ENCODE results near the gene CCNI2. TPM values are rescaled to one million over a fixed set of nuclear protein-coding genes. Genes with fewer than 3 reads are reported as not detected.

Gene CCNI2
- polyA plus RNA-seq, 1 experiment = not detected

DNA sequence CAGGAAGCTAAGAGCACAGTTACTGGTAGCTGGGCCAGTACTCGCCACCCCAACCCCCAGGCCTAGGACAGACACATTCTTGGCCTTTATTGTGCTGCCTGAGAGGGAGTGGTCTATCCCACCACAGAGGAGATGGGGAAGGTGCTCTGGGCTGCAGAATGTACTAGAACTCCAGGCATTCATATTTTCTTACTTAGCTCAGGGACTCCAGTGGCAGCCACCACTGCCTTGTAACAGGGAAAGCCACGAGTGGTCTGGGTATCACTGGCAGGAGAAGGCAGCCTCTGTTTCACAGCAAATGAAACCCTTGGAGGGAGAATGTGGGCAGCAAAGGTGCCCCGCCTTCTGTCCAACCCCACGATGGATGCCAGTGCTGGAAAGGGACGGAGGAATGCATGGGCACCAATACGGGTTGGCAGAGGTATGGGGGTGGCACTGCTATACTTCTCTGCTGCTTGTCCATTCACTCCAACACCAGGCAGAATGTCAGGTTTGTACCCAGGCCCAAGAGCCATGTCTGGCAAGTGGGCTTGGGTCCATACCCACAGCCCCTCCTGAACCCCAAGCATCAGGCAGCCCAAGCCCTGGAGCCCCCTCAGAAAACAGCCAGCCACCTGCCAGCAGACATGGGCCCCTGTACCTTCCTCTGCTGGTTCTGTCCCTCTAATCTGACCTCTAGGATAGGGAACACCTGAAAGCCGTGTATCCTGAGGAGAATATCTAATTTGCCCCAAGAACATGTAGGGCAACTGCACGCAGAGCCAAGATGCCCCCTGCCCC lies 25.3 kb downstream of the CCNI2 start:
- TF ChIP-seq, protein P1, sequence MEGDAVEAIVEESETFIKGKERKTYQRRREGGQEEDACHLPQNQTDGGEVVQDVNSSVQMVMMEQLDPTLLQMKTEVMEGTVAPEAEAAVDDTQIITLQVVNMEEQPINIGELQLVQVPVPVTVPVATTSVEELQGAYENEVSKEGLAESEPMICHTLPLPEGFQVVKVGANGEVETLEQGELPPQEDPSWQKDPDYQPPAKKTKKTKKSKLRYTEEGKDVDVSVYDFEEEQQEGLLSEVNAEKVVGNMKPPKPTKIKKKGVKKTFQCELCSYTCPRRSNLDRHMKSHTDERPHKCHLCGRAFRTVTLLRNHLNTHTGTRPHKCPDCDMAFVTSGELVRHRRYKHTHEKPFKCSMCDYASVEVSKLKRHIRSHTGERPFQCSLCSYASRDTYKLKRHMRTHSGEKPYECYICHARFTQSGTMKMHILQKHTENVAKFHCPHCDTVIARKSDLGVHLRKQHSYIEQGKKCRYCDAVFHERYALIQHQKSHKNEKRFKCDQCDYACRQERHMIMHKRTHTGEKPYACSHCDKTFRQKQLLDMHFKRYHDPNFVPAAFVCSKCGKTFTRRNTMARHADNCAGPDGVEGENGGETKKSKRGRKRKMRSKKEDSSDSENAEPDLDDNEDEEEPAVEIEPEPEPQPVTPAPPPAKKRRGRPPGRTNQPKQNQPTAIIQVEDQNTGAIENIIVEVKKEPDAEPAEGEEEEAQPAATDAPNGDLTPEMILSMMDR (IDR thresholded peaks at IDR 0.05; ENCODE audit: low read depth, low read length) = no peak

DNA sequence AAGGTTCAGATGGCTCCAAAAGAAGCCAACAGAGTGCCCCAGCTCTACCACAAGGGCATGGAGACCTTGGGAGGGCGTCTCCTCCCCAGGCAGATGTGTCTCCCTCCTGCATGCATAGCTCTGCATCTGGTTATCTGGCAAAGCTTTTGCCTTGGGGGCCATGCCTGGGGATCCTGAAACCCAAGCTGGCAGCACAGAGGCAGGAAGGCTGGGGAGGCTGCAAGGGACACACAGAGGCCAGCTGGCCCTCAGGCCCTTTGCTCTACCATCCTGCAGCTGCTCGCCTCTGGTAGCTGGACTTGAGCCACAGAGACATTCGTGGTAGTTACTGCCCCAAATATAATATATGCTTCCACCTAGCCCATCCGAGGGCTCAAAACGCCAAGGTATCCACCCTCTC lies 25.9 kb downstream of the CCNI2 start:
- no peaks in the 10 kb centered on the region for H3K9me3 ChIP-seq (ENCODE audit: control insufficient read depth, insufficient read depth, low read length)
- ChIA-PET POLR2A (no interaction called here), CTCF (interaction anchor here (1.3 kb wide), 1 partner anchor 47 kb away, joined by 3 read pairs; no protein-coding TSS in a partner anchor)
- TF ChIP-seq, protein P1 (IDR thresholded peaks at IDR 0.05; ENCODE audit: low read depth, low read length) = no peak
- H3K27me3 ChIP-seq (ENCODE audit: control insufficient read depth, insufficient read depth, low read length) = no peaks in the 10 kb centered on the region
- no peak for DNase-seq (ENCODE audit: low read depth, low spot score)
- no peak overlapping the region for H3K27ac ChIP-seq (ENCODE audit: low read depth, low read length)
- no peak overlapping the region for H3K4me3 ChIP-seq (ENCODE audit: low read depth, low read length)

More for the DNA sequence above, 25.3 kb downstream of the CCNI2 start:
- no peaks in the 10 kb centered on the region for H3K27me3 ChIP-seq (ENCODE audit: control insufficient read depth, insufficient read depth, low read length)
- ChIA-PET POLR2A (no interaction called here), CTCF (interaction anchor here (1.3 to 1.6 kb wide), 2 partner anchors 47 to 48 kb away, joined by 3 to 5 read pairs; no protein-coding TSS in a partner anchor)
- no peak overlapping the region for H3K4me3 ChIP-seq (ENCODE audit: low read depth, low read length)
- H3K27ac ChIP-seq (ENCODE audit: low read depth, low read length) = no peak overlapping the region
- no peak for DNase-seq (ENCODE audit: low read depth, low spot score)
- H3K9me3 ChIP-seq (ENCODE audit: control insufficient read depth, insufficient read depth, low read length) = no peaks in the 10 kb centered on the region

DNA sequence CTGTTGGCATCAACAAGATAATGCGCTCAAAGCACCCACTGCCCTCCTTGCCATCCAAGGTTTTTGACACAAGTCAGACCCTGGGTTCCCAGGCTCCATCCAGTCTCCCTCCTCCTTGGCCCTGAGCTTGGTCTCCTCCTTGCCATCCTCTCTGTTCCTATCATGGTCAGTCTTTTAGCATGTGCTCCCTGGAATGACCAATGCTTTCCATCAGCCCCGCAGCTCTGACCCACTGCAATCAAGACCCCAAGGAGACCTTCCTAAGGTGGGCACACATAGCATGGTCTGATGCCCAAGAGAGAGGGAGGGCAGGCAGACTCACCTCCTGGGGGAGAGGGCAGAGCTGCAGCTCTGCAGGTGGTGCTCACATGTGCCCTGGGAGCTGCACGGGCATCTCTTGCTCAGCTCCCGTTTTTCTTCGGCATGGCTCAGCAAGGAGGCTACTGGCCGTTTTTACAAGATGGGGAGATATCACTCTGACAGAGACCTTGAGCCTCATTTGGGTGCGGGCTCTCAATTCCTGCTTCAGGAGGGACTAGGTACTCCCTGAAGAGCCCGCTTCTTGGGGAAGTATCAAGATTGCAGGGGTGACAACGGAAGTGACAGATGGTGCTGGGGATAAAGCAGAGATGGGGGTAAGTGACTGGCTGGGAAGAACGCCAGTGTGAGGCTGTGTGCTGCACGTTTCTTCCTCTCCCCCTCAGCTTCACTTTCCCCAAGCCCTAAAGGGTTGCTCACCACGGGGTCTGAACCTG lies 26.6 kb downstream of the CCNI2 start:
- ChIA-PET POLR2A (no interaction called here), CTCF (interaction anchor here (1.3 kb wide), 1 partner anchor 46 kb away, joined by 3 read pairs; no protein-coding TSS in a partner anchor)
- no peaks in the 10 kb centered on the region for H3K9me3 ChIP-seq (ENCODE audit: control insufficient read depth, insufficient read depth, low read length)
- no peaks in the 10 kb centered on the region for H3K27me3 ChIP-seq (ENCODE audit: control insufficient read depth, insufficient read depth, low read length)
- H3K4me3 ChIP-seq (ENCODE audit: low read depth, low read length) = no peak overlapping the region
- TF ChIP-seq, protein P1 (IDR thresholded peaks at IDR 0.05; ENCODE audit: low read depth, low read length) = no peak
- DNase-seq (ENCODE audit: low read depth, low spot score) = no peak
- H3K27ac ChIP-seq (ENCODE audit: low read depth, low read length) = no peak overlapping the region

DNA sequence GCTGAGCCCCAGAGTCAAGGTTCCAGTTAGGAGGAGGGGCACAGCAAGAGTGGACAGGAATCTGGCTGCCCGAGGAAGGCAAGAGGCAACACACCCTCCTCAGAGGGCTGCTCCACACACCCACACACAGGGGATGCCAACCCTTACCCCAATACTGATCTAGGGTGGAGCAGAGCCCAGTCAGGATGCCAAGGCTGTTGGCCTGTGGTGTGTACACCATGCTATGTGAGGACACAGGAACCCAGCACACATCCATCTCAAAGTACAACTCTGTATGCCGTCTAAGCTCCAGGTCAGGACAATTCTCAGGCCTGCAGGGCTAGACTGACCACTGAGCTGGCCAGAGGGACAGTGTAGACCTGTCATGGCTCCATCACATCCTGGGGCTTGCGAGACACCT lies 27.2 kb downstream of the CCNI2 start:
- DNase-seq (ENCODE audit: low read depth, low spot score) = no peak
- Histone ChIP-seq H3K9me3 (ENCODE audit: control insufficient read depth, insufficient read depth, low read length) (no peaks in the 10 kb centered on the region), H3K27ac (ENCODE audit: low read depth, low read length) (no peak overlapping the region), H3K27me3 (ENCODE audit: control insufficient read depth, insufficient read depth, low read length) (no peaks in the 10 kb centered on the region), H3K4me3 (ENCODE audit: low read depth, low read length) (no peak overlapping the region)
- ChIA-PET POLR2A (no interaction called here), CTCF (no interaction called here)
- TF ChIP-seq, protein P1 (IDR thresholded peaks at IDR 0.05; ENCODE audit: low read depth, low read length) = no peak

DNA sequence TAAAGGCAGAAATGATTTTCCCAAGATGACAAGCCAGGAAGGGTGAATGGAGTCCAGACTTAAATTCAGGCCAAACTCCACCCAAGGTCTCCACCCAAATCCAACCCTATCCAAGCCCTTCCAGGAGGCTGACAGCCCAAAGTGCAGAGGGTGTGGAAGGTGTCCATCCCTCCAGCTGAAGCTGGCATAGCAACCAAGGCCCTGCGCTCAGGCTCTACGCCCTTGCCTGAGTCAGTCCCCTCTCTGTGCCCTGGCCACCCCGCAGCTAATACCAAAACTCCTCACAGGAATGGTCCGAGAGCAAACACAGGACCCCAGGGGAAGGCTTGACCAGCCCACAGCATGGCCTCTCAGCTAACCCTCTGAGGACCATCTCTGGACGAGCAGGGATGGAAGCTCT lies 27.7 kb downstream of the CCNI2 start:
- no peak for DNase-seq (ENCODE audit: low read depth, low spot score)
- TF ChIP-seq, protein P1 (IDR thresholded peaks at IDR 0.05; ENCODE audit: low read depth, low read length) = no peak
- no peaks in the 10 kb centered on the region for H3K9me3 ChIP-seq (ENCODE audit: control insufficient read depth, insufficient read depth, low read length)
- H3K27ac ChIP-seq (ENCODE audit: low read depth, low read length) = no peak overlapping the region
- H3K4me3 ChIP-seq (ENCODE audit: low read depth, low read length) = no peak overlapping the region
- POLR2A ChIA-PET = no interaction called here
- CTCF ChIA-PET = no interaction called here
- H3K27me3 ChIP-seq (ENCODE audit: control insufficient read depth, insufficient read depth, low read length) = no peaks in the 10 kb centered on the region
